Measurements from ENCODE around the gene CDC42BPB.
A peak's percentile ranks its signal among the peaks of the same experiment; 100 is the strongest.

Gene CDC42BPB

DNA sequence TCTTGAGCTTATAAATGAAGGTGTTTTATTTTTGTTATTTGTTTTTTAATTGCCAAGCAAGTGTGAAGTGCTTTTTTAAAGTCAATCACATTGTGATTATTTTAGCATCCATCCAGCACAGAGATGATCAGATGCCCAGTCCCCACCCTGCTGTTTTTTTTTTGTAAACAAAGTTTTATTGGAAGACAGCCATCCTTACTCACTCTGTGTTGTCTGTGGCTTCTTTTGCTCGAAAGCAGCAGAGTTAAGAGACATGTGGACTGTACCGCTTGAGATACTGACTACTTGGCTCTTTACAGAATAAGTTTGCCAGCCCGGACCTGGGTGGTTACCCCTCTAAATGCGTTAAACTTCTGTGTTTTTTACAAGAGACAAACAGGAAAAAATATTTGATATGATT lies 165.8 kb downstream of the CDC42BPB start:
- TF ChIP-seq, protein P1, sequence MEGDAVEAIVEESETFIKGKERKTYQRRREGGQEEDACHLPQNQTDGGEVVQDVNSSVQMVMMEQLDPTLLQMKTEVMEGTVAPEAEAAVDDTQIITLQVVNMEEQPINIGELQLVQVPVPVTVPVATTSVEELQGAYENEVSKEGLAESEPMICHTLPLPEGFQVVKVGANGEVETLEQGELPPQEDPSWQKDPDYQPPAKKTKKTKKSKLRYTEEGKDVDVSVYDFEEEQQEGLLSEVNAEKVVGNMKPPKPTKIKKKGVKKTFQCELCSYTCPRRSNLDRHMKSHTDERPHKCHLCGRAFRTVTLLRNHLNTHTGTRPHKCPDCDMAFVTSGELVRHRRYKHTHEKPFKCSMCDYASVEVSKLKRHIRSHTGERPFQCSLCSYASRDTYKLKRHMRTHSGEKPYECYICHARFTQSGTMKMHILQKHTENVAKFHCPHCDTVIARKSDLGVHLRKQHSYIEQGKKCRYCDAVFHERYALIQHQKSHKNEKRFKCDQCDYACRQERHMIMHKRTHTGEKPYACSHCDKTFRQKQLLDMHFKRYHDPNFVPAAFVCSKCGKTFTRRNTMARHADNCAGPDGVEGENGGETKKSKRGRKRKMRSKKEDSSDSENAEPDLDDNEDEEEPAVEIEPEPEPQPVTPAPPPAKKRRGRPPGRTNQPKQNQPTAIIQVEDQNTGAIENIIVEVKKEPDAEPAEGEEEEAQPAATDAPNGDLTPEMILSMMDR (IDR thresholded peaks at IDR 0.05; ENCODE audit: low read length, missing control alignments): no peak
- peak; percentile 27 for DNase-seq (ENCODE audit: low read depth)
- H3K4me3 ChIP-seq (replicated peaks; ENCODE audit: low read depth, low read length): no peak overlapping the region

DNA sequence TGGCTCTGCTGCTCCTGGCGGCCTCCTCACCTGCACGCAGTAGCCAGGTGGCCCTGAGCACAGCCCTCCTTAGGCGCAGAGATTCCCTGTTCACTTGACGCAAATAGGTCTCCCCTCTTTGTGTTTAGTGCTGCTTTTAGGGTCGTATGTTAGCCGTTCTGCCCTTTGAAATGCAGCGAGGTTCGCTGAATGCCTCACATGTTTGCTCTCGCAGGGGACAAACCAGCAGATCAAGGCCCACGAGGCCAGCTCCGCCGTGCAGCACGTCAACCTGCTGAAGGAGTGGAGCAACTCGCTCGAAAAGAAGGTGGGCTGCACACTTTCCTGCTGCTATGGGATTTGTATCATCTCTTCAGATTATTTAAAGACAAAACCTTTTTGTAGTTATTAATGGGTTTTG lies 166.2 kb downstream of the CDC42BPB start:
- TF ChIP-seq, protein P1 (IDR thresholded peaks at IDR 0.05; ENCODE audit: low read length, missing control alignments): no peak
- DNase-seq (ENCODE audit: low read depth): no peak
- no peak overlapping the region for H3K4me3 ChIP-seq (replicated peaks; ENCODE audit: low read depth, low read length)

DNA sequence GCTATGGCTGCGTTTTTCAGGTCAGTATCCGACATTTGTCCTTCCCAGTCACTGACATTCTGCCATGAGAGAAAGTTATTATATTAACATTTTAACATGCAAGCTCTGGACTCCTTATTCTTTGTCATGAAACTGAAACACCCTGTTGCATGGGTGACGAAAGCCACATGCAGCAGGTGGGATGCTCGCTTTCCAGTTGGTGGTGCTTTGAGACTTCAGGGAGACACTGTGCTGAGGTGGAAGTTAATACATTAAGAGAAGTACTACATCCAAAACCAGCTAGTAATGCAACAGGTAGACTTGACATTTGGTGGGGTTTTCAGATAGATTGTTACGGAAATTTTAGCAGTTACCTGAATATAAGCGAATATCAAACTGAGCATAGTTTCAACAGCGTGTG lies 167.7 kb downstream of the CDC42BPB start:
- no peak for DNase-seq (ENCODE audit: low read depth)
- no peak overlapping the region for H3K4me3 ChIP-seq (replicated peaks; ENCODE audit: low read depth, low read length)
- TF ChIP-seq, protein P1 (IDR thresholded peaks at IDR 0.05; ENCODE audit: low read length, missing control alignments): no peak

DNA sequence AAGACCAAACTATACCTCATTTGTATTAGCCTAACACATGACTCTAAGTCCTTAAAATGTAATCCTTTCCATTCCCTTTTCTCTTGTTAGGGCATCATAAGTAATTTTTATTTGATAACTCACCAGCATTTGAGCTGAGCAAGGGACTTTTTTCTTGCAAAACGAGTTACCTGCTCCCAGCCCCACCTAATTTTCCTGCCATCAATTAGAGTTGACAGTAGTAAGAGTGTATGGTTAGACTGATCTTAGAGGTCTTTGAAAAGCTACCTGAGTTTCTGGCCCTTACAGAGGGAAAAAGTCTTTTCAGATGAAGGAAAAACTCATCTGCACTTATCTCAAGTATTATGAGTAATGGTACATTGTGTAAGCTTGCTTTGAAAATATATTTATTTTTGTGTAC lies 168.6 kb downstream of the CDC42BPB start:
- DNase-seq (ENCODE audit: low read depth): no peak
- H3K4me3 ChIP-seq (replicated peaks; ENCODE audit: low read depth, low read length): no peak overlapping the region
- TF ChIP-seq, protein P1 (IDR thresholded peaks at IDR 0.05; ENCODE audit: low read length, missing control alignments): no peak

DNA sequence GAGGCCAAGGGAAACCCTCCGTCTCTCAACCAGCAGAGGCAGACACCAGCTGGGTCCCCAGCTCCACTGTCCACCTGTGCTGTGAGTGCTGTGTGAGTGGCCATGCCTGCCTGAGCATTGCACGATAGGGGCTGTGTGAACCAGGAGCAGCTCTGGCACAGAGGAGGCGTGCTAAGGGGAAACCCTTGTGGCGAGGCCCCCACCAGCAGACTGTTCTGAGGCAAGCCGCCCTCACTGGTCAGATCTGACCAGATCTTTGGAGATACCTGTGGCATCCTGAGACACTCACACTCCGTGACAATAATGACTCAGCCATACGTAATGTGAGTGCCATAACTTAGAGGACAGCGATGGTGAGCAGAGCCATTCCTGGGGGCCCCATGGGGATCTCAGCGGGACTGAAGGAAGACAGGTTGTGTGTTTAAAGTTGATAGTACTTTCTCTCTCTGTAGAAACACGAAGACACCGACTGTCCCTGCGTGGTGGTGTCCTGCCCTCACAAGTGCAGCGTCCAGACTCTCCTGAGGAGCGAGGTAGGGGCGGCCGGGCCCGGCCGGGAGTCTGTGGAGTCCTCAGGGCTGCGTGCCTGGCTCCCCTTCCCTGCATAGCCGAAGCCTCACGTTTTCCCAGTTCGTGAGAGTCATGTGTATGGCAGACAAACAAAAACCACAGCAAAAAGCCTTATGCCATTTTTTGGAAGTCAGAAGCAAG lies 171.5 kb downstream of the CDC42BPB start:
- no peak overlapping the region for H3K4me3 ChIP-seq (replicated peaks; ENCODE audit: low read depth, low read length)
- TF ChIP-seq, protein P1 (IDR thresholded peaks at IDR 0.05; ENCODE audit: low read length, missing control alignments): no peak
- DNase-seq (ENCODE audit: low read depth): no peak

DNA sequence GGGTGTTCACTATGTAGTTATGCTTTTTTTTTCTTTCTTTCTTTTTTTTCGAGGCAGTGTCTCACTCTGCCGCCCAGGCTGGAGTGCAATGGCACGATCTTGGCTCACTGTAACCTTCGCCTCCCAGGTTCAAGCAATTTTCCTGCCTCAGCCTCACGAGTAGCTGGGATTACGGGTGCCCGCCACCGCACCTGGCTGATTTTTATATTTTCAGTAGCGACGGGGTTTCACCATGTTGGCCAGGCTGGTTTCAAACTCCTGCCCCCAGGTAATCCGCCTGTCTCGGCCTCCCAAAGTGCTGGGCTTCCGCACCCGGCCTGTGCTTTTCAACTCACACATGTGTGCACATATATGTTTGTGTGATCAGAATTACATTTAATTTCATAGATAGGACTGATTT lies 173.8 kb downstream of the CDC42BPB start:
- no peak overlapping the region for H3K4me3 ChIP-seq (replicated peaks; ENCODE audit: low read depth, low read length)
- DNase-seq (ENCODE audit: low read depth): no peak
- TF ChIP-seq, protein P1 (IDR thresholded peaks at IDR 0.05; ENCODE audit: low read length, missing control alignments): no peak

DNA sequence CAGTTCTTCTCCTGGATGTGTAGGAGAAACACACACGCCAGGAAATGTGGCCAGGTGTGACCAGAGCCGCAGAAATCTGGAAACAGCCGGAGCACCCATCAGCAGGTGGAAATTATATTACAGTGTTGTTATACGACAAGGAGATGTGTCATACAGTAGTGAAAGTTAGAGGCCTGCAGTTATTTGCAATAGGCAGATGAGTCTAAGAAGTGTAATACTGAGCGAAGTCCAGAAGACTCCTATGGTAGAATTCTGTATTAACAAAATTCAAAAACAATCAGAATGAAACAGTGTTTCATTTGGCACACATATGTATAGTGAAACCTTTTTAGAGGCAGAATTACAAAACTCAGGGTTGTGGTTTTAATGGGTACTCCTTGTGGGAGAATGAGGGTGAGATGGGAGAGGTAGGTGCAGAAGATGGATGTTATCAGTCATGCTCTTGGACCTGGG lies 174.2 kb downstream of the CDC42BPB start:
- DNase-seq (ENCODE audit: low read depth): no peak
- TF ChIP-seq, protein P1 (IDR thresholded peaks at IDR 0.05; ENCODE audit: low read length, missing control alignments): no peak
- H3K4me3 ChIP-seq (replicated peaks; ENCODE audit: low read depth, low read length): no peak overlapping the region

All from fibroblast of pulmonary artery (primary cell).